GM12891 (cell line): ENCODE data around the gene MFSD6L.

ENCODE experiments used
- PAX5 ChIP-seq: IDR thresholded peaks from 2 replicates; pipeline ENCODE4 v1.6.1; 2011; ENCODE audit warnings: low read length, moderate library complexity, mild to moderate bottlenecking; ENCODE audit not compliant: insufficient read depth, severe bottlenecking
- POLR2A ChIP-seq: IDR thresholded peaks from 2 replicates; pipeline ENCODE4 v1.6.1; 2011; ENCODE audit warnings: low read depth, low read length, control low read depth
- POLR2AphosphoS5 ChIP-seq: IDR thresholded peaks from 2 replicates; pipeline ENCODE4 v1.6.1; 2011; ENCODE audit warnings: low read depth, low read length, control low read depth
- POU2F2 ChIP-seq: IDR thresholded peaks from 2 replicates; pipeline ENCODE4 v1.6.1; 2011; ENCODE audit warnings: low read depth, mild to moderate bottlenecking, control low read depth, low read length, moderate library complexity
- SPI1 ChIP-seq: IDR thresholded peaks from 2 replicates; pipeline ENCODE4 v1.6.1; 2011; ENCODE audit warnings: low read depth, low read length, control low read depth

DNA sequence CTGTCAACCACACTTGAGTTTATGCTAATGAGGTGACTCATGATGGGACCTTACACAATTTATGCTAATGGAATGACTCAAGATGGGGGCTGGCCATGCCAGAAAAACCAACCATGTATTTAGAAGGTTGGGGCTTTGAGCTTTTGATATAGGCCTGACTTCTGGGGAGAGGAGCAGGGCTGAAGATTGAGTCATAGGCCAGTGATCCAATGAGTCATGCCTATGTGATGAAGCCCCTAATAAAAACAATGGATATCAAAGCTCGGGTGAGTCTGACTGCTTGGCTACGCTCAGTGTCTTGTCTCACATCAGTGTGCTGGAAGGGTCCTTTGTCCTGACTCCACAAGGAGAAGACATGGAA, 7.3 kb downstream of the MFSD6L start:
- TF ChIP-seq POLR2A (peak; percentile 49; the same call in 1 of the 2 replicates), POLR2AphosphoS5 (no peak), POU2F2 (peak; percentile 49; the same call in 1 of the 2 replicates), PAX5 (no peak), SPI1 (no peak)
